ENCODE measurements around the gene RAMP2.
"Not testable (repeated sequence)": the region's sequence is repeated elsewhere in the genome, so short reads cannot be mapped to it uniquely, and the experiment has no call there.

Gene RAMP2

DNA sequence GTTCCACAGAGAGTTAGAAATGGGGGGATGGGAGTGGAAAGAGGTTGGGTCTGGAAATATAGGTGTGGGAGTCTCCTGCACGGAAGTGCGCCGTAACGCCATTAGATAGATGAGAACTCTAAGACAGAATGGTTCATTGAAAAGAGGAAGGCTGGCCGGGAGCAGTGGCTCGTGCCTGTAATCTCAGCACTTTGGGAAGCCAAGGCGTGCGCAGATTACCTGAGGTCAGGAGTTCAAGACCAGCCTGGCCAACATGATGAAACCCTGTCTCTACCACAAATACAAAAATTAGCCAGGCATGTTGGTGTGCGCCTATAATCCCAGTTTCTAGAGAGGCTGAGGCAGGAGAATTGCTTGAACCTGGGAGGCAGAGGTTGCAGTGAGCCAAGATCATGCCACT is 7.0 kb downstream of the RAMP2 start:
- DNase-seq (ENCODE audit: low read depth in 2 of 2): not testable (repeated sequence)

- DNase-seq (ENCODE audit: low read depth in 2 of 2): not testable (repeated sequence)
These were observed 8.9 kb downstream of the RAMP2 start for GRCh38 chr17:42769964-42770363.

GRCh38 chr17:42772945-42773289 is 11.9 kb downstream of the RAMP2 start:
- no peak for DNase-seq (ENCODE audit: low read depth in 2 of 2)

- peak; percentile 44 to 54 for DNase-seq (ENCODE audit: low read depth in 2 of 2)
These were observed 12.4 kb downstream of the RAMP2 start, which contains the start of gene VPS25 for GRCh38 chr17:42773290-42774035. Gene VPS25 (plus strand): TSS chr17:42773449. CDS start chr17:42773476, 27 bp downstream.

DNA sequence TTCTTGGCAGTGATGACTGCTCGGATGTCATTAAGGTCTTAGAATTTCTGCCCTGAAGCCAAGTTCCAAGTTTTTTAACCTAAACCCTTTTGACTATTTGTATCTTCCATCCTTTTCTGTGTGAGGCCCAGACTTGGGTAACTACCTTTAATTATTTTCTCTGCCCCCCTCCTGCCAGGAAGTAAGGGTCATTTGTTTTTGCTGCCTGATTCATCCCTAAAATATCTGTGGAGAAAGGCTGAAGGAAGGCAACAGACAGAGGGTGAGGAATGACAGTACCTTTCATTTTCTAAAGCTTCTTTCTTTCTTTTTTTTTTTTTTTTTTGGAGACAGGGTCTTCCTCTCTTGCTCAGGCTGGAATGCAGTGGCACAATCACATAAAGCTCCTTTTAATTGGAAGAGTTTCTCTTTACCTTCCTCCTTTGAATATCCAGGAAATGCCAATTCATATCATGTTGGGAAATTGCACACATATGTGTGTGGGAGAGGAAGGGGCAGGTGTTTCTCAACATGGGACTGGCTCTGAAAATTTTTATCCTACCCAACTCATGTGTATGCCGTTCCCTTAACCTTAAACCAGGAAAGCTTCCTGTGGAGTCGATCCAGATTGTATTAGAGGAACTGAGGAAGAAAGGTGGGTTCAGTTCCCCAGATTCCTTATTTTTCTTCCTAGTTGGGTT is 13.2 kb downstream of the RAMP2 start:
- DNase-seq (ENCODE audit: low read depth in 2 of 2): no peak

GRCh38 chr17:42775534-42776098 is 14.6 kb downstream of the RAMP2 start:
- no peak for DNase-seq (ENCODE audit: low read depth in 2 of 2)

DNA sequence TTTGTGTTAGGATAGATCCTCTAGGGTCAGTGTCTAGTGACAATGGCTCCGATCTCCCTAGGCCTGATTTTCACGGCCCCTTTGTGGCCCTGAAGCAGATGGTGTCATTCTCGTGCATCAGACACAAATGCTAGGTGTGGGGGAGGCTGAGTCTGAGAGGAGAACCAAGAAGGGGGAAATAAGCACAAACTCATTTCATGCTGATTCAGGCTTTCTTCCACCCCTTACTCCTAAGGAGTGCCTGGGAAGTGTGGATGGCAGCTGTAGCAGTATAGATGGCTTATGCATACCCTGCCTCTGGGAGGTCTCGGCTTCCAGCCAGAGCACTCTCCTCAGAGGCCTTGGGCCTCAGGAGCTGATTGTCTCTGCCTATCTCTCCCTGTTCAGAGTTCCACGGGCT is 17.5 kb downstream of the RAMP2 start:
- no peak for DNase-seq (ENCODE audit: low read depth in 2 of 2)

- no peak for DNase-seq (ENCODE audit: low read depth in 2 of 2)
These were observed 18.4 kb downstream of the RAMP2 start for GRCh38 chr17:42779304-42779935.

DNA sequence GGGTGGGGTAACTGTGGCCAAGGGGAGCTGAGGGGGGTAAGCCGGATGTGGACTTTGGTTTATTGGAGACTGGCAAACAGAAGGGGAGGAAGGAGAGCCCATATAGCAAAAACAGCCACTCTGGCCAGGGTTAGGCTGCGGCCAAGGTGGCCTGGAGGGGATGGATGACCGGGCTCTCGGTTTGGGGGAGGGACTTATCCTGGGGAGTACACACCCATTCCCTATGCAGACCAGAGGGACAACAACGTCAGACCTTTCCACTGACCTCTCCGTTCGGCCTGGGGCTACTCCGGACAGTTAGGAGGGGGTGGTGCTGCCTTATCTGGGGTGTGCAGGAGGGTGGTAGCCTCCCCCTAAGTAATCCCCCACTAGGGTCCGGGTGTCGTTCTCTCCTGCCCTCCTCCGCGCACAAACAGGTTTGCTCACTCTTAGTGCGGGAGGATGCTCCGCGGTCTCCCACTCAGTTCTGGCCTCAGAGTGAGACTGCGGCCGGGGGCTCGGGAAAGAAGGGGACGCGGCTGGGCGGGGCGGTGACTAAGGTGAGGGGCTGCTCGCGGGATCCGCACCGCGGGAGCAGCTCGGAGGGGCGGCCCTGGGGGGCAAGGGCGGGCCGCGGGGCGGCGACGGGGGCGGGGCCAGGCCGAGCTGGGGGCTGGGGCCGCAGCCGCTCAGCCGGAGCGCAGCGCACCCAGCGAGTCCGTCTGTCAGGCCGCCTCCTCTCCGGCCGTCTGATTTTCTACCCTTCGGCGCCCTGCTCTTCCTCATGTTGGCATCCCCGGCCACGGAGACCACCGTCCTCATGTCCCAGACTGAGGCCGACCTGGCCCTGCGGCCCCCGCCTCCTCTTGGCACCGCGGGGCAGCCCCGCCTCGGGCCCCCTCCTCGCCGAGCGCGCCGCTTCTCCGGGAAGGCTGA is 19.2 kb downstream of the RAMP2 start, which contains the start of gene WNK4:
WNK4 (plus strand) TSS at position 675 of the 915 bp plus-strand sequence; CDS start at position 764, 89 bp downstream.
- no peak for DNase-seq (ENCODE audit: low read depth in 2 of 2)

GRCh38 chr17:42780851-42781638 is 20.0 kb downstream of the RAMP2 start:
- no peak for DNase-seq (ENCODE audit: low read depth in 2 of 2)

DNA sequence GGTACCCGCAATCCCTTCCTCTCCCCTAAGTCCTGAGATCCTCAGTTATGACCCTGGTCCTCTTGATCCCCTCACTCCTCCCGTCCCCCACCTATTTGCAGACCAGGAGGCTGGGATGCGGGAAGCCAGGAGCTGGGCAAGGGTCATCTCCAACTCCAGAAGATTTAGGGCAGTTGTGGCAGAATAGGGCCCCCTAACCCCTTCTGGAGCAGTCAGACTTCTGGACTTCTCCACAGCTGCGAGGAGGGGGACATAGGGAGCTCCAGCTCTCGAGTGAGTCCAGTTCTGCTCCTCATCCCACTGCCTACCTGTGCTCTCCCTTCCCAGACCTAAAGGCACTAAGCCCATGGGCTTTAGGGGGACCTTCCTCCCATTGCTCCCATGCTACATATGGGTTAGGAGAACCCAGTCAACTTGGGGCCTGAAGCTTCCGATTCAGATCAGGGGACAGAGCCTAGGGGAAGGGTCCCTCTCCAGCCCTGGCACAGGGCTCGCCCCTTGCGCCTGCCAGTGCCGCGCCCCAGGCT is 20.7 kb downstream of the RAMP2 start:
- no peak for DNase-seq (ENCODE audit: low read depth in 2 of 2)

DNA sequence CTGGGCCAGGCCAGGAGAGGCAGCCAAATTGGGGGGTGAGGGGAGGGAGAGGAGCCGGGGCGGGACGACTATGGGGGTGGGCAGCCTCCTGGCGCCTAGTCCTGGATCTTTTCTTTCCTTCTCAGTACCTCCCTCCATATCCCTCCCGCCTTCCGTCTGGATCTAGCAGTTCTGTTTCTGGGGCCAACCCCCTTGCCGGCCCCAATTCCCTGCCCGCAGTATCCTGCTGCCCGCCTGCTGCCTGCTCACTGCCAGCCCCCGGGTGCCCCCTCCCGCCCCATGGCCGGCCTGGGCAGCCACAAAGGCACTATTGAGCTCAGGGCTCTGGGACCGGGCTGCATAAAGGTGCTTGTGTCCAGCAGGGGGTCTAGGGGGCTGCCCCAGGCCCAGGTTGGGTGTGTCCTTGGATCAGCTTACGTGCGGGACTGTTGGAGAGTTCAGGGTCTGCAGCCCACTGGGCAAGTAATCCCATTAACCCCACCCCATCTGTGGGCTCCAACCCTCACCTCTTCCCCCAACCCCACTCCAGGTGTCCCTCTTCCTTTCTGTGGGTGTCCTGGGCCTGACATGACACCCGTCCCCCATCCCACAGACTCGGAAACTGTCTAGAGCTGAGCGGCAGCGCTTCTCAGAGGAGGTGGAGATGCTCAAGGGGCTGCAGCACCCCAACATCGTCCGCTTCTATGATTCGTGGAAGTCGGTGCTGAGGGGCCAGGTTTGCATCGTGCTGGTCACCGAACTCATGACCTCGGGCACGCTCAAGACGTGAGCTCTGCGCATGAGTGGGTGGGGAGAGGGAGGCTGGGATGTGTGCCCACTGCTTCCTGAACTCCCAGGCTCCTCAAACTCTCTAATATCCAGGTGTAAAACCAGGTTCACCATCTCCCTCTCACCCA is 21.4 kb downstream of the RAMP2 start:
- DNase-seq (ENCODE audit: low read depth in 2 of 2): no peak

- DNase-seq (ENCODE audit: low read depth in 2 of 2): no peak
These were observed 22.2 kb downstream of the RAMP2 start for GRCh38 chr17:42783062-42783790.

- DNase-seq (ENCODE audit: low read depth in 2 of 2): no peak
These were observed 22.7 kb downstream of the RAMP2 start for GRCh38 chr17:42783791-42784138.

- DNase-seq (ENCODE audit: low read depth in 2 of 2): no peak
These were observed 23.4 kb downstream of the RAMP2 start for GRCh38 chr17:42784409-42784808.

- DNase-seq (ENCODE audit: low read depth in 2 of 2): no peak
These were observed 24.0 kb downstream of the RAMP2 start for GRCh38 chr17:42784811-42785592.

GRCh38 chr17:42787266-42787665 is 26.2 kb downstream of the RAMP2 start:
- DNase-seq (ENCODE audit: low read depth in 2 of 2): no peak

GRCh38 chr17:42791948-42792347 is 30.9 kb downstream of the RAMP2 start:
- no peak for DNase-seq (ENCODE audit: low read depth in 2 of 2)
